ENCODE data around the gene CLRN3.

DNA sequence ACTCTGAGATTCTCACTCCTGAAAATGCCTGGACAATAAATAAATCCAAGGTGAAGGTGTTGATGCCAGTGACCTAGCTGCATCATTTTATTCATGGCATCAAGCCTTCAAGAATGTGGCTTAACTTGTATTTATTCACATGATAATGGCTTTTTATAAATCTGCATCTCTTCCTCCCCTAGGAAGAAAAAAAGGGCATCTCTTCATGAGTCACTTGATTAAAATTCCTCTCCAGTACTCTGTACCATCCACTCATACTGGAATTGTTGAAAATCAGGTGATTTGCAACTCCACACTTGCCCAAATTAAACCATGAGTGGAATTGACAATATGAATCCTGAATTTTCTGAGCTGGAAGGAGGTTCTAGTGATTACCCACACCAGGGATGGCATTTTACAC, 44.3 kb upstream of the CLRN3 start:
- TF ChIP-seq, protein P1, sequence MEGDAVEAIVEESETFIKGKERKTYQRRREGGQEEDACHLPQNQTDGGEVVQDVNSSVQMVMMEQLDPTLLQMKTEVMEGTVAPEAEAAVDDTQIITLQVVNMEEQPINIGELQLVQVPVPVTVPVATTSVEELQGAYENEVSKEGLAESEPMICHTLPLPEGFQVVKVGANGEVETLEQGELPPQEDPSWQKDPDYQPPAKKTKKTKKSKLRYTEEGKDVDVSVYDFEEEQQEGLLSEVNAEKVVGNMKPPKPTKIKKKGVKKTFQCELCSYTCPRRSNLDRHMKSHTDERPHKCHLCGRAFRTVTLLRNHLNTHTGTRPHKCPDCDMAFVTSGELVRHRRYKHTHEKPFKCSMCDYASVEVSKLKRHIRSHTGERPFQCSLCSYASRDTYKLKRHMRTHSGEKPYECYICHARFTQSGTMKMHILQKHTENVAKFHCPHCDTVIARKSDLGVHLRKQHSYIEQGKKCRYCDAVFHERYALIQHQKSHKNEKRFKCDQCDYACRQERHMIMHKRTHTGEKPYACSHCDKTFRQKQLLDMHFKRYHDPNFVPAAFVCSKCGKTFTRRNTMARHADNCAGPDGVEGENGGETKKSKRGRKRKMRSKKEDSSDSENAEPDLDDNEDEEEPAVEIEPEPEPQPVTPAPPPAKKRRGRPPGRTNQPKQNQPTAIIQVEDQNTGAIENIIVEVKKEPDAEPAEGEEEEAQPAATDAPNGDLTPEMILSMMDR (conservative IDR thresholded peaks at IDR 0.05), result no peak
- no peak for TF ChIP-seq EZH2 (IDR thresholded peaks at IDR 0.05; ENCODE audit: low read depth)

All from PC-9 (cell line).